ENCODE measurements around the gene KDM7A. TPM values are rescaled to one million over a fixed set of nuclear protein-coding genes. Genes with fewer than 3 reads are reported as not detected.

Gene KDM7A
- total and polyA plus RNA-seq, 10 of the 15 experiments (the other 5 are each of a cell fraction or from before 2014, with no cell fraction given): 0.07 to 0.96 (median 0.74) TPM

DNA sequence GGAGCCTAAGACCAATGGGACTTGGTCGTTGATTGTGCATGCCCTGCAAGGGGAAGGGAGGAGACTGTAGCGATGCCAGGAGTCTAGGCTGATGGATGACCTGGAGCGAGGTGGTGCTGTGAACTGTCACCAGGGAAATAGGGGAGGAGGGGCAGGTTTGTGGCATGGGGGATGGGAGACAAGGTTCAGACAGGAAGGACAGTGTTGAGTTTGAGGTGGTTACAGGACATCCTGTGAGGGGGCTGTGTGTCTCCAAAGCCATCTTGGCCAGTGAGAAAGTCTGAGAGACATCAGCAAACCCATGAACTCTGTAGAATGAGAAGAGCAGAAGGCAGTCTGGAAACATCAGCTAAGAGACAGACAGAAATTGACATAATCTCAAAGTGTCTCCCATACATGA is 38.5 kb upstream of the KDM7A start:
- Histone ChIP-seq H3K36me3 (ENCODE audit: control insufficient read depth in 2 of 2, insufficient read depth in 2 of 2, low read length in 1 of 2) (no peaks in the 10 kb centered on the region), H4K20me1 (ENCODE audit: control insufficient read depth, insufficient read depth) (no peaks in the 10 kb centered on the region), H3K27me3 (replicated peaks in 1 of 2; ENCODE audit: control insufficient read depth in 2 of 2, insufficient read depth in 2 of 2, low read length in 1 of 2) (no peaks in the 10 kb centered on the region), H2AFZ (ENCODE audit: control insufficient read depth, low read depth, low read length) (no peak overlapping the region), H3K9me3 (replicated peaks; ENCODE audit: control insufficient read depth, insufficient read depth, low read length) (peaks cover 21% of the 10 kb centered on the region), H3K9ac (ENCODE audit: control insufficient read depth, insufficient read depth, low read length) (no peak overlapping the region), H3K79me2 (ENCODE audit: control insufficient read depth, insufficient read depth, low read length) (no peaks in the 10 kb centered on the region), H3K27ac (ENCODE audit: control insufficient read depth, insufficient read depth) (no peak overlapping the region), H3K4me3 (no peak overlapping the region), H3K4me1 (ENCODE audit: control insufficient read depth, insufficient read depth, low read length) (peaks cover 45% of the 10 kb centered on the region), H3K4me2 (ENCODE audit: control insufficient read depth, insufficient read depth) (no peak overlapping the region)
- ChIA-PET SMC1A (ENCODE audit: uncharacterized antibody, unreplicated experiment) (no interaction called here), POLR2A (interaction anchor here (0.6 kb wide), 1 partner anchor 9 kb away, joined by 3 read pairs; no protein-coding TSS in a partner anchor), CTCF (no interaction called here), RAD21 (ENCODE audit: unreplicated experiment) (no interaction called here)
- no peak for ATAC-seq
- in situ Hi-C loops (cut with MboI): no loop called here
- FAIRE-seq: no peak
- 94% methylated on average over 3 of the region's 3 CpGs for WGBS (ENCODE audit: insufficient coverage, insufficient replicate concordance, low lambda C conversion rate, missing lambda C conversion rate)
- no TSS peak for BruUV-seq (replicated peaks)
- no peak for DNase-seq (ENCODE audit: low read depth, low spot score)
- intact Hi-C loops (cut with micrococcal nuclease; ENCODE audit: unreplicated experiment): no loop called here
- TF ChIP-seq LARP7 (IDR thresholded peaks at IDR 0.05) (no peak), JUND (IDR thresholded peaks at IDR 0.05; ENCODE audit: low read depth, low read length) (no peak), FOXM1 (IDR thresholded peaks at IDR 0.05; ENCODE audit: low read depth, low read length) (no peak)

DNA sequence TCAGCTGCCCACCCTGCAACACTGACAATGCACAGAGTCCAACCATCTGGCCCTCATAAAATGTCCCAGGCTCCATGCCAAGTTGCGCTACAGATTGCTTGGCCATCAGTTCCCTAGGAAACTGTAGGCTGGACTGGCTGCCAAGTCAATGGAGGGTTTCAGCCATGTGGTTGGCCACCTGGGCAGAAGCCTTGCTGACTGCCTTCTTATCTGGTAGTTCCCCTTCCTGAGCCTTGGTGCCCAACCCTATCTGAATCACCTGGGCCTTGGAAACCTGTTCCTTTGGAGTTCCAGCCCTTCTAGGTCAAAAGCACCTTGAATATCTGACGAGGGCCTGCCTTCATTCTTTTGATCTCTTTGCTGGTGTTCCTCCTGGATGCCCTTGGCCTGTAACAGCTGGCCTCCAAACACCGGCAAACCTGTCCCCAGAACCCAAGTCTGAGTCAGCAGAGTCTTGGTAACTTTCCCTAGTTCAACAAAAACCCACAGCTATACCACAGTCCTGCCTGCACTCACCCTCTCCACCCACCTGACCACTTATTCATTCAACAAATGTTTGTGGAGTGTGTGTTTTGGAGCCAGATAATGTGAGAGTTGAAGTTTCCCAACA is 37.4 kb upstream of the KDM7A start:
- peak overlapping the region; percentile 43; the same call in 1 of the 2 replicates for H3K4me3 ChIP-seq
- ATAC-seq (no peak), DNase-seq (ENCODE audit: low read depth, low spot score) (peak; percentile 43), FAIRE-seq (peak; percentile 27)
- RAD21 ChIA-PET (ENCODE audit: unreplicated experiment): no interaction called here
- H2AFZ ChIP-seq (ENCODE audit: control insufficient read depth, low read depth, low read length): no peak overlapping the region
- no peak for TF ChIP-seq MXI1 (IDR thresholded peaks at IDR 0.05; ENCODE audit: low read depth, low read length)
- TF ChIP-seq RUNX3 (IDR thresholded peaks at IDR 0.05; ENCODE audit: low read length): peak; percentile 84
- peak; percentile 35 for TF ChIP-seq TCF3 (IDR thresholded peaks at IDR 0.05; ENCODE audit: borderline replicate concordance, insufficient read depth, low read depth, low read length)
- TF ChIP-seq POLR2AphosphoS2 (IDR thresholded peaks at IDR 0.05; ENCODE audit: low read depth, low read length): no peak
- TF ChIP-seq JUNB (IDR thresholded peaks at IDR 0.05): peak; percentile 41; the same call in 1 of the 2 replicates
- peak; percentile 54; the same call in 1 of the 2 replicates for TF ChIP-seq PAX5 (IDR thresholded peaks at IDR 0.05; ENCODE audit: borderline replicate concordance, low read depth, low read length)
- TF ChIP-seq TCF12 (IDR thresholded peaks at IDR 0.05; ENCODE audit: low read depth, low read length): peak; percentile 85
- TF ChIP-seq, protein P1, sequence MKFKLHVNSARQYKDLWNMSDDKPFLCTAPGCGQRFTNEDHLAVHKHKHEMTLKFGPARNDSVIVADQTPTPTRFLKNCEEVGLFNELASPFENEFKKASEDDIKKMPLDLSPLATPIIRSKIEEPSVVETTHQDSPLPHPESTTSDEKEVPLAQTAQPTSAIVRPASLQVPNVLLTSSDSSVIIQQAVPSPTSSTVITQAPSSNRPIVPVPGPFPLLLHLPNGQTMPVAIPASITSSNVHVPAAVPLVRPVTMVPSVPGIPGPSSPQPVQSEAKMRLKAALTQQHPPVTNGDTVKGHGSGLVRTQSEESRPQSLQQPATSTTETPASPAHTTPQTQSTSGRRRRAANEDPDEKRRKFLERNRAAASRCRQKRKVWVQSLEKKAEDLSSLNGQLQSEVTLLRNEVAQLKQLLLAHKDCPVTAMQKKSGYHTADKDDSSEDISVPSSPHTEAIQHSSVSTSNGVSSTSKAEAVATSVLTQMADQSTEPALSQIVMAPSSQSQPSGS (IDR thresholded peaks at IDR 0.05; ENCODE audit: low read length): 0 out of 2 replicates have a peak, but pooled peaks have one; percentile 22
- no peak for TF ChIP-seq SMAD1 (IDR thresholded peaks at IDR 0.05; ENCODE audit: low read depth, partially characterized antibody)
- no peak for TF ChIP-seq SMARCA5 (IDR thresholded peaks at IDR 0.05)
- H3K4me1 ChIP-seq (ENCODE audit: control insufficient read depth, insufficient read depth, low read length): peaks cover 55% of the 10 kb centered on the region
- CTCF ChIA-PET: interaction anchor here (0.6 to 1.0 kb wide), 2 partner anchors 33 to 52 kb away, joined by 3 to 4 read pairs; no protein-coding TSS in a partner anchor
- H4K20me1 ChIP-seq (ENCODE audit: control insufficient read depth, insufficient read depth): no peaks in the 10 kb centered on the region
- H3K9me3 ChIP-seq (replicated peaks; ENCODE audit: control insufficient read depth, insufficient read depth, low read length): peaks cover 21% of the 10 kb centered on the region
- peak overlapping the region; percentile 79 for H3K4me2 ChIP-seq (ENCODE audit: control insufficient read depth, insufficient read depth)
- BruUV-seq (replicated peaks): no TSS peak
- no peaks in the 10 kb centered on the region for H3K36me3 ChIP-seq (ENCODE audit: control insufficient read depth in 2 of 2, insufficient read depth in 2 of 2, low read length in 1 of 2)
- no peaks in the 10 kb centered on the region for H3K27me3 ChIP-seq (replicated peaks in 1 of 2; ENCODE audit: control insufficient read depth in 2 of 2, insufficient read depth in 2 of 2, low read length in 1 of 2)
- H3K27ac ChIP-seq (ENCODE audit: control insufficient read depth, insufficient read depth): peak overlapping the region; percentile 40; the same call in 1 of the 2 replicates
- SMC1A ChIA-PET (ENCODE audit: uncharacterized antibody, unreplicated experiment): no interaction called here
- H3K79me2 ChIP-seq (ENCODE audit: control insufficient read depth, insufficient read depth, low read length): no peaks in the 10 kb centered on the region
- no peak overlapping the region for H3K9ac ChIP-seq (ENCODE audit: control insufficient read depth, insufficient read depth, low read length)
- POLR2A ChIA-PET: no interaction called here
- intact Hi-C loops (cut with micrococcal nuclease; ENCODE audit: unreplicated experiment) (loop anchor here (5.0 kb wide), 1 partner anchor 38 kb away; no protein-coding TSS in a partner anchor), in situ Hi-C loops (cut with MboI) (no loop called here)
- 6% methylated on average over 3 of the region's 3 CpGs for WGBS (ENCODE audit: insufficient coverage, insufficient replicate concordance, low lambda C conversion rate, missing lambda C conversion rate)

Measured in GM12878 (cell line).